ENCODE measurements around the gene SPACA9.

Gene SPACA9

GRCh38 chr9:132840980-132841379 lies 37.7 kb upstream of the SPACA9 start:
- H3K4me3 ChIP-seq (ENCODE audit: low read depth, low read length): no peak overlapping the region
- in situ Hi-C loops (cut with HindIII; ENCODE audit: low sequenced_read_pairs): no loop called here
- TF ChIP-seq CTCF (IDR thresholded peaks at IDR 0.05; ENCODE audit: low read depth, low read length, missing control alignments): no peak
- no peak for DNase-seq (ENCODE audit: low read depth)

GRCh38 chr9:132842124-132843044 lies 36.3 kb upstream of the SPACA9 start:
- no peak for DNase-seq (ENCODE audit: low read depth)
- no peak overlapping the region for H3K4me3 ChIP-seq (ENCODE audit: low read depth, low read length)
- no peak for TF ChIP-seq CTCF (IDR thresholded peaks at IDR 0.05; ENCODE audit: low read depth, low read length, missing control alignments)
- in situ Hi-C loops (cut with HindIII; ENCODE audit: low sequenced_read_pairs): no loop called here

GRCh38 chr9:132846109-132846917 lies 32.4 kb upstream of the SPACA9 start:
- TF ChIP-seq CTCF (IDR thresholded peaks at IDR 0.05; ENCODE audit: low read depth, low read length, missing control alignments): no peak
- no peak for DNase-seq (ENCODE audit: low read depth)
- in situ Hi-C loops (cut with HindIII; ENCODE audit: low sequenced_read_pairs): no loop called here
- no peak overlapping the region for H3K4me3 ChIP-seq (ENCODE audit: low read depth, low read length)

- no peak for DNase-seq (ENCODE audit: low read depth)
Measured at GRCh38 chr9:132846918-132847515, 31.7 kb upstream of the SPACA9 start.

GRCh38 chr9:132849185-132849706 lies 29.5 kb upstream of the SPACA9 start:
- in situ Hi-C loops (cut with HindIII; ENCODE audit: low sequenced_read_pairs): no loop called here
- no peak for DNase-seq (ENCODE audit: low read depth)
- no peak for TF ChIP-seq CTCF (IDR thresholded peaks at IDR 0.05; ENCODE audit: low read depth, low read length, missing control alignments)
- H3K4me3 ChIP-seq (ENCODE audit: low read depth, low read length): no peak overlapping the region

More at GRCh38 chr9:132846918-132847515, 31.7 kb upstream of the SPACA9 start:
- no peak overlapping the region for H3K4me3 ChIP-seq (ENCODE audit: low read depth, low read length)
- TF ChIP-seq CTCF (IDR thresholded peaks at IDR 0.05; ENCODE audit: low read depth, low read length, missing control alignments): no peak
- in situ Hi-C loops (cut with HindIII; ENCODE audit: low sequenced_read_pairs): no loop called here

DNA sequence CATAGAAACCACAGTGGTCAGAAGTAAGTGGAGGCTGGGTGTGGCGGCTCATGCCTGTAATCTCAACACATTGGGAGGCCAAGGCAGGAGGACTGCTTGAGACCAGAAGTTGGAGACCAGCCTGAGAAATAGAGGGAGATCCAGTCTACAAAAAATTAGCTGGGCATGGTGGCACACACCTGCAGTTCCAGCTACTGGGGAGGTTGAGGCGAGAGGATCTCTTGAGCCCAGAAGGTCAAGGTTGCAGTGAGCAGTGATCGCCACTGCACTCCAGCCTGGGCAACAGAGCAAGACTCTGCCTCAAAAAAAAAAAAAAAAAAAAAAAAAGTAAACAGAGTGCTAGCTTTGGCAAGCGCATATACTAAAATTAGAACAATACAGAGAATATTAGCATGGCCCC lies 25.2 kb upstream of the SPACA9 start:
- in situ Hi-C loops (cut with HindIII; ENCODE audit: low sequenced_read_pairs): no loop called here
- DNase-seq (ENCODE audit: low read depth): no peak
- no peak overlapping the region for H3K4me3 ChIP-seq (ENCODE audit: low read depth, low read length)
- no peak for TF ChIP-seq CTCF (IDR thresholded peaks at IDR 0.05; ENCODE audit: low read depth, low read length, missing control alignments)
